KBM-7 (cell line): Measurements from ENCODE around the gene TMEM178B.
"Not testable (repeated sequence)": the region's sequence is repeated elsewhere in the genome, so short reads cannot be mapped to it uniquely, and the experiment has no call there.

Source experiments
- DNase-seq: peaks from one replicate; pipeline ENCODE4 v3.0.0-alpha.2; 2015
- in situ Hi-C: fragments of 300-500 bp; cut with MboI; formaldehyde crosslinking; loops from 2 replicates; pipeline ENCODE4 v1.14.3; 2020; ENCODE audit warnings: low sequenced_read_pairs, low pct_unique_long_range_greater_than_20kb, mixed read lengths

Gene TMEM178B

GRCh38 chr7:141389140-141389796, 315.4 kb downstream of the TMEM178B start:
- in situ Hi-C loops: no loop called here
- no peak for DNase-seq

- no peak for DNase-seq
- in situ Hi-C loops: no loop called here
These were observed 316.5 kb downstream of the TMEM178B start for GRCh38 chr7:141390339-141390738.

- no peak for DNase-seq
- in situ Hi-C loops: no loop called here
These were observed 319.2 kb downstream of the TMEM178B start for GRCh38 chr7:141393056-141393455.

- no peak for DNase-seq
- in situ Hi-C loops: no loop called here
These were observed 323.6 kb downstream of the TMEM178B start for GRCh38 chr7:141397236-141398163.

GRCh38 chr7:141400356-141400755, 326.5 kb downstream of the TMEM178B start:
- in situ Hi-C loops: no loop called here
- DNase-seq: no peak

- DNase-seq: no peak
- in situ Hi-C loops: no loop called here
These were observed 328.6 kb downstream of the TMEM178B start for GRCh38 chr7:141402277-141402996.

- in situ Hi-C loops, DNase-seq: not testable (repeated sequence)
These were observed 330.0 kb downstream of the TMEM178B start for GRCh38 chr7:141403846-141404245.

GRCh38 chr7:141406347-141406746, 332.5 kb downstream of the TMEM178B start:
- no peak for DNase-seq
- in situ Hi-C loops: no loop called here

GRCh38 chr7:141407893-141408292, 334.0 kb downstream of the TMEM178B start:
- in situ Hi-C loops: no loop called here

GRCh38 chr7:141408440-141408839, 334.6 kb downstream of the TMEM178B start:
- no peak for DNase-seq
- in situ Hi-C loops: no loop called here

More at GRCh38 chr7:141407893-141408292, 334.0 kb downstream of the TMEM178B start:
- DNase-seq: no peak

- in situ Hi-C loops: no loop called here
- DNase-seq: no peak
These were observed 335.4 kb downstream of the TMEM178B start for GRCh38 chr7:141409219-141409618.

GRCh38 chr7:141409801-141410329, 336.0 kb downstream of the TMEM178B start:
- DNase-seq: no peak
- in situ Hi-C loops: no loop called here

- in situ Hi-C loops: no loop called here
- no peak for DNase-seq
These were observed 336.6 kb downstream of the TMEM178B start for GRCh38 chr7:141410353-141411000.

GRCh38 chr7:141411133-141411532, 337.3 kb downstream of the TMEM178B start:
- DNase-seq: no peak
- in situ Hi-C loops: no loop called here

GRCh38 chr7:141415999-141416398, 342.1 kb downstream of the TMEM178B start:
- in situ Hi-C loops: no loop called here
- DNase-seq: no peak

GRCh38 chr7:141416650-141417270, 342.9 kb downstream of the TMEM178B start:
- in situ Hi-C loops: no loop called here
- no peak for DNase-seq

- no peak for DNase-seq
- in situ Hi-C loops: no loop called here
These were observed 343.6 kb downstream of the TMEM178B start for GRCh38 chr7:141417506-141417905.

- in situ Hi-C loops: no loop called here
- no peak for DNase-seq
These were observed 344.2 kb downstream of the TMEM178B start for GRCh38 chr7:141418066-141418465.

- in situ Hi-C loops: no loop called here
- DNase-seq: no peak
These were observed 347.4 kb downstream of the TMEM178B start for GRCh38 chr7:141421306-141421705.
